Brain microvascular endothelial cell (primary cell): ENCODE measurements around the gene ENC1.

Experiments
- DNase-seq: peaks from one replicate; pipeline ENCODE4 v3.0.0-alpha.2; 2020
- H3K27ac ChIP-seq: fragments of 250-450 bp; sonication (Bioruptor Pico); 2 replicates; pipeline ENCODE4 v1.5.1; 2020; ENCODE audit warnings: mild to moderate bottlenecking, moderate library complexity
- H3K27me3 ChIP-seq: fragments of 250-450 bp; sonication (Bioruptor Pico); replicated peaks from 2 replicates; pipeline ENCODE4 v1.5.1; 2020; ENCODE audit warnings: mild to moderate bottlenecking
- H3K36me3 ChIP-seq: fragments of 250-450 bp; sonication (Bioruptor Pico); replicated peaks from 2 replicates; pipeline ENCODE4 v1.5.1; 2020; ENCODE audit warnings: mild to moderate bottlenecking
- H3K4me3 ChIP-seq: 2 replicates; pipeline ENCODE4 v1.5.1; 2011; ENCODE audit warnings: low read depth, mild to moderate bottlenecking, control low read depth, low read length, moderate library complexity
- in situ Hi-C: cut with HindIII; loops from 2 replicates; pipeline ENCODE4 v1.10.0; 2017; ENCODE audit warnings: low sequenced_read_pairs, low pct_ligation_motif_present
- TF ChIP-seq, protein P1 (sequence below): IDR thresholded peaks from 2 replicates; pipeline ENCODE4 v1.5.1; 2011; ENCODE audit warnings: low read depth, mild to moderate bottlenecking, moderate library complexity, low read length, control low read depth, inconsistent platforms; ENCODE audit errors: missing control alignments

Gene ENC1

DNA sequence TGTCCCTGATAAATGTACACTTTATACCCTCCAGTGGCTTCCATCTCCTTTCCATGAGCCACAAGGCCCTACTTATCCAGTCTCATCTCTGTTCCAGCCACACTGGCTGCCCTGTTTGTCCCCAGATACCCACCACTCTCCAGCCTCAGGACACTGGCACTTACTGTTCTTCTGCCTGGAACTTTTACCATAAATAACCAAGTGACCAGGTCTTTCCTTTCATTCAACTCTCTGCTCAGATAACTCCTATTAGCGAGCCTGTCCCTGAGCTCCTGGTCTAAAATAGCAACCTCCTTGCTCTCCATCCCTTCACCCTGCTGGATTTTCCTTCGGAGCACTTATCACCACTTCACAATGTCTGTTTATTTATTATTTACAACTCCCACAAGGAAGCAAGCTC lies 16.6 kb upstream of the ENC1 start:
- no peak overlapping the region for H3K27ac ChIP-seq
- in situ Hi-C loops = loop anchor here (25.0 kb wide), 1 partner anchor 745 kb away; no protein-coding TSS in a partner anchor
- TF ChIP-seq, protein P1, sequence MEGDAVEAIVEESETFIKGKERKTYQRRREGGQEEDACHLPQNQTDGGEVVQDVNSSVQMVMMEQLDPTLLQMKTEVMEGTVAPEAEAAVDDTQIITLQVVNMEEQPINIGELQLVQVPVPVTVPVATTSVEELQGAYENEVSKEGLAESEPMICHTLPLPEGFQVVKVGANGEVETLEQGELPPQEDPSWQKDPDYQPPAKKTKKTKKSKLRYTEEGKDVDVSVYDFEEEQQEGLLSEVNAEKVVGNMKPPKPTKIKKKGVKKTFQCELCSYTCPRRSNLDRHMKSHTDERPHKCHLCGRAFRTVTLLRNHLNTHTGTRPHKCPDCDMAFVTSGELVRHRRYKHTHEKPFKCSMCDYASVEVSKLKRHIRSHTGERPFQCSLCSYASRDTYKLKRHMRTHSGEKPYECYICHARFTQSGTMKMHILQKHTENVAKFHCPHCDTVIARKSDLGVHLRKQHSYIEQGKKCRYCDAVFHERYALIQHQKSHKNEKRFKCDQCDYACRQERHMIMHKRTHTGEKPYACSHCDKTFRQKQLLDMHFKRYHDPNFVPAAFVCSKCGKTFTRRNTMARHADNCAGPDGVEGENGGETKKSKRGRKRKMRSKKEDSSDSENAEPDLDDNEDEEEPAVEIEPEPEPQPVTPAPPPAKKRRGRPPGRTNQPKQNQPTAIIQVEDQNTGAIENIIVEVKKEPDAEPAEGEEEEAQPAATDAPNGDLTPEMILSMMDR = no peak

DNA sequence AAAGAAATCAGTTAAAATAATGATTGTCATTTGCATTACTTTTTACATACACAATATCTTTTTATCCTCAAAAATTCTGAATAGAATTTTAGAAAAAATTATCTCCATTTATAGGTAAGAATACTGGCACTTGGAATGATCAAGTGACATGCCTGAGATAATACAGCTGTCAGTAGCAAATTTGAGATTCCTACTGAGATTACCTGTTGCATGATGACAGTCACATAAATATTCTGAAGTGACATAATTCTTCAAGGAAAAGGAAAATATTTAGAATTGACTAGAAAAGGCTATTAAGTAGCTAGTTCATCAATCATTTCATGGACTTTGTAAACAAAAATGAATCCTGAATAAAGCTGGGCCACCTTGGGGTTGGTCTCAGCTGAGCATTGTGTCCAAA lies 15.2 kb upstream of the ENC1 start:
- Histone ChIP-seq H3K27ac (no peak overlapping the region), H3K36me3 (no peaks in the 10 kb centered on the region), H3K27me3 (no peaks in the 10 kb centered on the region), H3K4me3 (no peak overlapping the region)
- in situ Hi-C loops = loop anchor here (25.0 kb wide), 1 partner anchor 743 kb away; no protein-coding TSS in a partner anchor
- TF ChIP-seq, protein P1 = no peak
- no peak for DNase-seq

More for the DNA sequence above, 16.6 kb upstream of the ENC1 start:
- no peak overlapping the region for H3K4me3 ChIP-seq
- H3K36me3 ChIP-seq = no peaks in the 10 kb centered on the region
- H3K27me3 ChIP-seq = no peaks in the 10 kb centered on the region
- DNase-seq = no peak

DNA sequence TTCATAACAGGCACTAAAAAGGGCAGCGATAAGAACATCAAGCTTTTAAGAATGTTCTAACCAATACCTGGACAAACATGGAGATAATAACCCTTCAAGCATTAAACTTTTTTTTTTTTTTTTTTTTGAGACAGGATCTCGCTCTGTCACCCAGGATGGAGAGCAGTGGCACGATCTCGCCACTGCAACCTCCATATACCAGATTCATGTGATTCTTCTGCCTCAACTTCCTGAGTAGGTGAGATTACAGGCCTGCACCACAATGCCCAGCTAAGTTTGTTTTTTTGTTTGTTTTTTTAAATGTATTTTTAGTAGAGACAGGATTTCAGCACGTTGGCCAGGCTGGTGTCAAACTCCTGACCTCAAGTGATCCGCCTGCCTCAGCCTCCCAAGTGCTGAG lies 14.7 kb upstream of the ENC1 start:
- H3K4me3 ChIP-seq = no peak overlapping the region
- in situ Hi-C loops = loop anchor here (25.0 kb wide), 1 partner anchor 743 kb away; no protein-coding TSS in a partner anchor
- H3K27me3 ChIP-seq = no peaks in the 10 kb centered on the region
- TF ChIP-seq, protein P1 = no peak
- no peak for DNase-seq
- no peak overlapping the region for H3K27ac ChIP-seq
- H3K36me3 ChIP-seq = no peaks in the 10 kb centered on the region

DNA sequence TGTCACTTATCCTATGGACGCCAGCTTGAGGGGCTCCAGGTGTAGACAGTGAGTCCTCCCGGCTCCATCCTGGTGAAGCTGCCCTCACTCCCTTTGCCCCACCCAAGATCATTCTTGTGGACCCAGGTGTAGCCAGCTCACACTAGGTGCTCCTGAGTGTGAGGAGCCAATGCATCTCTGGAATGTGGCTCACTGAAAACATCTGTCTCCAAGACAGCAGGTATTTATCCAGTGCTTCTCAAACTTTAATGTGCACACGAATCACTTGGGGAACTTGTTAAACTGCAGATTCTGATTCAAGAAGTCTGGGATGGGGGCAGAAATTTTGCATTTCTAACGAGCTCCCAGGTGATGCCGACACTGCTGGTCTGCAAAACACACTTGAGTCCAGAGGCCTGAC lies 13.5 kb upstream of the ENC1 start:
- H3K36me3 ChIP-seq = no peaks in the 10 kb centered on the region
- DNase-seq = no peak
- in situ Hi-C loops = loop anchor here (25.0 kb wide), 1 partner anchor 742 kb away; no protein-coding TSS in a partner anchor
- H3K27me3 ChIP-seq = no peaks in the 10 kb centered on the region
- TF ChIP-seq, protein P1 = no peak
- no peak overlapping the region for H3K27ac ChIP-seq
- H3K4me3 ChIP-seq = no peak overlapping the region

DNA sequence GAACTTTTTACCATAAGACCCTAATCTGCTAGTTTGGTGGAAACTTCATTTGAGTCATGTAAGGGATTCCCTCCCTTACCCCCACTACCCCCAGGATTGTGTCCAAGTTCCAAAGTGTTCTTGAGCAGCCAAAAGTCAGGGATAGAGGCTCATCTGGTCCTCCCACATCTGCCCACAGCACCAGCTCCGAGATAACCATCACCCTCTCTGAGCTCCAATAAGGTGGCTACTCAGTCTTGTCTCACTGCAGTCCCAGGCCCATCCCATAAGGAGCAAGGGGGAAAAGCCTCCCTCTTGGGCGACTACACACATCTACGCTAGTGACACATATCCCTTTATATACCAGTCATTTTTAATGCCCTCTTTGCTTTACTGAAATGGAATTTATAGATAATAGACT lies 12.0 kb upstream of the ENC1 start:
- H3K27ac ChIP-seq = no peak overlapping the region
- no peak for DNase-seq
- TF ChIP-seq, protein P1 = no peak
- H3K36me3 ChIP-seq = no peaks in the 10 kb centered on the region
- H3K4me3 ChIP-seq = no peak overlapping the region
- in situ Hi-C loops = loop anchor here (25.0 kb wide), 1 partner anchor 740 kb away; no protein-coding TSS in a partner anchor
- no peaks in the 10 kb centered on the region for H3K27me3 ChIP-seq

DNA sequence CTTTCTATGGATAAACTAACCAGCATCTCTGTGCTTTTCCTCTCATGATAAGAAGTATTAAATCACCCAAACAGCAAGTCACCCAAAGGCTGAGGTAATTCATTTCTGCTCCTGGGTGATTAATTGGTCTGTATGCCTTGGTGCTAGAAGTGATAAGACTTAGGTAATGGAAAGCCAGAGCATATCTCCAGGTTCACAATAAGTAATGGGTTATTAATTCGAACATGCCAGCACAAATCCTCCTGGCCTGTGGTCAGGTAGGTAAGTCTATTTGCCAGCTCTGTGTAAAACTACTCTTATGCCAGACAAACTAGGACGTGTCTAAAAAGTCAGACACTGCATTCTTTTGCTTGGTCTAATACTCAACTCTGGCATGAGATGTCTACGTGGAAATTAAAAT lies 11.2 kb upstream of the ENC1 start:
- TF ChIP-seq, protein P1 = no peak
- in situ Hi-C loops = loop anchor here (25.0 kb wide), 1 partner anchor 739 kb away; no protein-coding TSS in a partner anchor
- no peak overlapping the region for H3K27ac ChIP-seq
- no peaks in the 10 kb centered on the region for H3K27me3 ChIP-seq
- H3K4me3 ChIP-seq = no peak overlapping the region
- no peak for DNase-seq
- H3K36me3 ChIP-seq = no peaks in the 10 kb centered on the region
